Ishikawa (cell line): ENCODE results near the gene MTA1.

Experiments used
- CREB1 ChIP-seq: IDR thresholded peaks from 2 replicates; pipeline ENCODE4 v1.6.1; 2012; ENCODE audit warnings: low read depth
- EGR1 ChIP-seq: IDR thresholded peaks from 2 replicates; pipeline ENCODE4 v1.6.1; 2012
- EP300 ChIP-seq: IDR thresholded peaks from 2 replicates; pipeline ENCODE4 v1.6.1; 2012; ENCODE audit warnings: borderline replicate concordance
- TAF1 ChIP-seq: IDR thresholded peaks from 2 replicates; pipeline ENCODE4 v1.6.1; 2012; ENCODE audit warnings: low read depth, mild to moderate bottlenecking

DNA sequence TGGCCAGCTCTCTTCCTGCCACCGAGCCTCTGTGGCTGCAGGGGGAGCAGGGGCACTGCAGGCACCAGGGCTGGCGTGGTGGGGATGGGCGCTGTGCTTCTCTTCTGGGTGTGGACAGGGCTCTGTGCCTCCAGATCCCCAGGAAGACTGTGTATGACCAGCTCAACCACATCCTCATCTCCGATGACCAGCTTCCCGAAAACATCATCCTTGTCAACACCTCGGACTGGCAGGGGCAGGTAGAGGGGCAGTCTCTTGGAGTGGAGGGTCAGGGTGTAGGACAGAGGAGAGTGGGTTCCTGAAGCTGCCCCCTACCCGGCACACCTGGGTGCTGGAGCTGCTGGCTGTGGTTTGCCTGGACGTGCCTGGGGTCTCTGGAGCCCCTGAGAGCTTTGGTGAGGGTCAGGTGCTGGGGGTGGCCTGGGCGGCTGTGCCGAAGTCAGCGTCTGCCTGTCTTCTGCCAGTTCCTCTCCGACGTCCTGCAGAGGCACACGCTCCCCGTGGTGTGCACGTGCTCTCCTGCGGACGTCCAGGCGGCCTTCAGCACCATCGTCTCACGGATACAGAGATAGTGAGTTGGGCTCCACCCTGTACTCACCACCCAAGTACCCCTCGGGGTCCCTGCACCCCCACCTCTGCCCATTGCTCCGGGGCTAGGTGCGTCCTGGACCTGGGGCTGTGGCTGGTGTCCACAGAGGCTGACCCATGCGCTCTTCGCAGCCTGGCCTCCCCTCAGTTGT is 37.1 kb upstream of the MTA1 start:
- no peak for TF ChIP-seq CREB1
- TF ChIP-seq EGR1 = no peak
- no peak for TF ChIP-seq TAF1
- no peak for TF ChIP-seq EP300
